GM10266 (cell line): ENCODE data around the gene BTBD9.
"Not testable (repeated sequence)": the region's sequence is repeated elsewhere in the genome, so short reads cannot be mapped to it uniquely, and the experiment has no call there.

ENCODE experiments used
- DNase-seq: peaks from one replicate; pipeline ENCODE4 v3.0.0; 2012; ENCODE audit errors: extremely low spot score
- TF ChIP-seq, protein P1 (sequence below): IDR thresholded peaks from 2 replicates; pipeline ENCODE4 v1.5.1; 2012; ENCODE audit warnings: mild to moderate bottlenecking, low read depth; ENCODE audit not compliant: control insufficient read depth, insufficient read depth; ENCODE audit errors: missing control alignments

BTBD9 gene

GRCh38 chr6:38636027-38636426 lies 3.7 kb downstream of the BTBD9 start:
- TF ChIP-seq, protein P1, sequence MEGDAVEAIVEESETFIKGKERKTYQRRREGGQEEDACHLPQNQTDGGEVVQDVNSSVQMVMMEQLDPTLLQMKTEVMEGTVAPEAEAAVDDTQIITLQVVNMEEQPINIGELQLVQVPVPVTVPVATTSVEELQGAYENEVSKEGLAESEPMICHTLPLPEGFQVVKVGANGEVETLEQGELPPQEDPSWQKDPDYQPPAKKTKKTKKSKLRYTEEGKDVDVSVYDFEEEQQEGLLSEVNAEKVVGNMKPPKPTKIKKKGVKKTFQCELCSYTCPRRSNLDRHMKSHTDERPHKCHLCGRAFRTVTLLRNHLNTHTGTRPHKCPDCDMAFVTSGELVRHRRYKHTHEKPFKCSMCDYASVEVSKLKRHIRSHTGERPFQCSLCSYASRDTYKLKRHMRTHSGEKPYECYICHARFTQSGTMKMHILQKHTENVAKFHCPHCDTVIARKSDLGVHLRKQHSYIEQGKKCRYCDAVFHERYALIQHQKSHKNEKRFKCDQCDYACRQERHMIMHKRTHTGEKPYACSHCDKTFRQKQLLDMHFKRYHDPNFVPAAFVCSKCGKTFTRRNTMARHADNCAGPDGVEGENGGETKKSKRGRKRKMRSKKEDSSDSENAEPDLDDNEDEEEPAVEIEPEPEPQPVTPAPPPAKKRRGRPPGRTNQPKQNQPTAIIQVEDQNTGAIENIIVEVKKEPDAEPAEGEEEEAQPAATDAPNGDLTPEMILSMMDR, result no peak
- no peak for DNase-seq

DNA sequence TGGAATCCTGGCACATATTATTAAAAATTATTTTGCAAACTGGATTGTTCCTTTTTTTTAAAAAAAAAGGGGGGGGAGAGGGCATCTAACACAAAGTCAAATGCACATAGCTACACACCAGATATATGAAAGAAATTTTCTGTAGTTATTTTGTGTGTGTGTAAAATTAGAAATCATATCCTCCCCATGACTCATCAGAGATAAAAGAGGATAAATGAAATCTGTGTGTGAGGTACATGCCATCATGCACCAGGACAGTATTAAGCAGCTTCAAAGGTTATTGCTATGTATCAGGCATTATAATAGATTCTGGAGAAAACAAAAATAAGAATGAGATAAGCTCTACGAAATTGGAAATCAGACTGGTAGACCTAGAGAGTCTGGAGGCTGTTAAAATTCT lies 5.2 kb downstream of the BTBD9 start:
- TF ChIP-seq, protein P1, result no peak
- DNase-seq, result no peak

- no peak for DNase-seq
- TF ChIP-seq, protein P1, result no peak
These were observed 7.2 kb downstream of the BTBD9 start for GRCh38 chr6:38632490-38632889.

GRCh38 chr6:38631186-38631783 lies 8.4 kb downstream of the BTBD9 start:
- no peak for DNase-seq

GRCh38 chr6:38625217-38625616 lies 14.5 kb downstream of the BTBD9 start:
- TF ChIP-seq, protein P1, result no peak
- DNase-seq, result no peak

More at GRCh38 chr6:38631186-38631783, 8.4 kb downstream of the BTBD9 start:
- TF ChIP-seq, protein P1, result no peak

DNA sequence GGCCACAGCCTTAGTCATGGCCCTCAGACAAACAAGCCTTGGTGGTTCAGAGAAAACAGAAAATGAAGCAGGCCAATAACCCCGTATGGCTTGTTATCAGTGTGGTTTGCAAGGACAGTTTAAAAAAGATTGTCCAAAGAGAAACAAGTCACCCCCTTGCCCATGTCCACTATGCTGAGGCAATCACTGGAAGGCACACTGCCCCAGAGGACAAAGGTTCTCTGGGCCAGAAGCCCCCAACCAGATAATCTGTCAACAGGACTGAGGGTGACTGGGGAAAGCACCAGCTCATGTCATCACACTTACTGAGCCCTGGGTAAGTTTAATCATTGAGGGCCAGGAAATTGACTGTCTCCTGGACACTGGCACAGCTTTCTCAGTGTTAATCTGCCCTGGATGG lies 20.4 kb downstream of the BTBD9 start:
- DNase-seq, result not testable (repeated sequence)

DNA sequence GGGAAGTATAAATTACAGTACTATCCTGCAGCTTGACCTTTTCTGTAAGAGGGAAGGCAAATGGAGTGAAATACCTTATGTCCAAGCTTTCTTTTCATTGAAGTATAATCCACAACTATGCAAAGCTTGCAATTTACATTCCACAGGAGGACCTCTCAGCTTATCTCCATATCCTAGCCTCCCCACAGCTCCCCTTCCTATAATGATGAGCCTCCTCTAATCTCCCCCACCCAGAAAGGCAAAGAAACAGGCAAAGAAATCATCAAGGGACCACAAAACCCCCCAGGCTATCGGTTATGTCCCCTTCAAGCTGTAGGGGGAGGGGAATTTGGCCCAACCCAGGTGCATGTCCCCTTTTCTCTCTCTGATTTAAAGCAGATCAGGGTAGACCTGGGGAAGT lies 21.4 kb downstream of the BTBD9 start:
- not testable (repeated sequence) for DNase-seq

DNA sequence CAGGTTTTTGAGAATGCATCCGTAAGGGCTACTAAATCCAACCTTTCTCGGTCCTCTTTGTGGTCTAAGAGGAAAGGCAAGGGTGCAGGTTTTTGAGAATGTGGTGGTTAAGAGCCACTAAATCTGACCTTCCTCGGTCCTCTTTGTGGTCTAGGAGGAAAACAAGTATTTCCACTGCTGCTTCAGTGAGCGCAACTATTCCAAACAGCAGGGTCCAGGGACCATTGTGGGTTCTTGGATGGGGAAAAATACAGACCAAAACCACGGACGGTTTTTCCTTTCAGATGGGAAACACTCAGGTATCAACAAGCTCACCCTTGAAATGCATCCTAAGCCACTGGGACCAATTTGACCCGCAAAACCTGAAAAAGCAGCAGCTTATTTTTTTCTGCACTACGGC lies 21.9 kb downstream of the BTBD9 start:
- TF ChIP-seq, protein P1, result no peak
- no peak for DNase-seq
